HEK293T (cell line): ENCODE data around the gene MID1.

ENCODE experiments used
- CTCF ChIA-PET: fragments of 350-600 bp; formaldehyde crosslinking; extraction: SDS; loops from one replicate; lab custom pipeline; 2021; ENCODE audit warnings: antibody characterized with exemption, inconsistent platforms; lab: Yijun Ruan, JAX
- POLR2A ChIA-PET: fragments of 350-600 bp; formaldehyde crosslinking; extraction: SDS; loops from one replicate; lab custom pipeline; 2020; ENCODE audit warnings: antibody characterized with exemption, inconsistent platforms; lab: Yijun Ruan, JAX
- DNase-seq: peaks from one replicate; pipeline ENCODE4 v3.0.0; 2012; ENCODE audit warnings: mixed read lengths; ENCODE audit errors: extremely low spot score
- ARNT ChIP-seq: fragments of 450-650 bp; IDR thresholded peaks from 2 replicates; pipeline ENCODE4 v1.6.1; 2017; ENCODE audit warnings: mild to moderate bottlenecking
- BHLHE40 ChIP-seq: fragments of 450-650 bp; IDR thresholded peaks from 2 replicates; pipeline ENCODE4 v1.6.1; 2016; ENCODE audit warnings: mild to moderate bottlenecking, moderate library complexity, borderline replicate concordance
- CTBP1 ChIP-seq: fragments of 450-650 bp; IDR thresholded peaks from 2 replicates; pipeline ENCODE4 v1.6.1; 2016; ENCODE audit warnings: borderline replicate concordance
- ELF4 ChIP-seq: fragments of 450-650 bp; IDR thresholded peaks from 2 replicates; pipeline ENCODE4 v1.6.1; 2017; ENCODE audit warnings: antibody characterized with exemption
- FOXA1 ChIP-seq: fragments of 450-650 bp; IDR thresholded peaks from 2 replicates; pipeline ENCODE4 v1.6.1; 2016; ENCODE audit warnings: mild to moderate bottlenecking
- FOXK2 ChIP-seq: fragments of 450-650 bp; IDR thresholded peaks from 2 replicates; pipeline ENCODE4 v1.6.1; 2016; ENCODE audit warnings: mild to moderate bottlenecking
- FOXM1 ChIP-seq: fragments of 450-650 bp; IDR thresholded peaks from 2 replicates; pipeline ENCODE4 v1.6.1; 2017; ENCODE audit warnings: mild to moderate bottlenecking, borderline replicate concordance
- HDGF ChIP-seq: fragments of 450-650 bp; IDR thresholded peaks from 2 replicates; pipeline ENCODE4 v1.6.1; 2017; ENCODE audit warnings: antibody characterized with exemption, borderline replicate concordance
- L3MBTL2 ChIP-seq: fragments of 450-650 bp; conservative IDR thresholded peaks from 2 replicates; pipeline ENCODE4 v1.6.1; 2016; ENCODE audit warnings: mild to moderate bottlenecking
- LEF1 ChIP-seq: fragments of 450-650 bp; IDR thresholded peaks from 2 replicates; pipeline ENCODE4 v1.6.1; 2017; ENCODE audit warnings: mild to moderate bottlenecking, borderline replicate concordance
- NFRKB ChIP-seq: fragments of 450-650 bp; IDR thresholded peaks from 2 replicates; pipeline ENCODE4 v1.6.1; 2016; ENCODE audit warnings: mild to moderate bottlenecking, moderate library complexity
- PKNOX1 ChIP-seq: fragments of 450-650 bp; IDR thresholded peaks from 2 replicates; pipeline ENCODE4 v1.6.1; 2016
- SP1 ChIP-seq: fragments of 450-650 bp; IDR thresholded peaks from 2 replicates; pipeline ENCODE4 v1.6.1; 2017
- SUZ12 ChIP-seq: fragments of 450-650 bp; IDR thresholded peaks from 2 replicates; pipeline ENCODE4 v1.6.1; 2016; ENCODE audit warnings: mild to moderate bottlenecking
- TARDBP ChIP-seq: fragments of 450-650 bp; IDR thresholded peaks from 2 replicates; pipeline ENCODE4 v1.6.1; 2016
- ZNF384 ChIP-seq: fragments of 450-650 bp; IDR thresholded peaks from 2 replicates; pipeline ENCODE4 v1.6.1; 2016

The MID1 gene

GRCh38 chrX:10414156-10414824 is 206.1 kb downstream of the MID1 start:
- ChIA-PET POLR2A (no interaction called here), CTCF (interaction anchor here (0.6 to 0.9 kb wide), 2 partner anchors 13 to 1236 kb away, joined by 4 to 7 read pairs; no protein-coding TSS in a partner anchor)
- TF ChIP-seq PKNOX1 = no peak
- TF ChIP-seq FOXA1 = no peak
- no peak for TF ChIP-seq ELF4
- DNase-seq = no peak

GRCh38 chrX:10404436-10404835 is 215.9 kb downstream of the MID1 start:
- TF ChIP-seq CTBP1 (no peak), FOXK2 (no peak), TARDBP (no peak), ELF4 (no peak), L3MBTL2 (no peak), SUZ12 (no peak), FOXM1 (no peak), ARNT (no peak), PKNOX1 (no peak), ZNF384 (no peak), HDGF (no peak), NFRKB (no peak), SP1 (no peak), FOXA1 (no peak)
- ChIA-PET CTCF (no interaction called here), POLR2A (no interaction called here)
- no peak for DNase-seq

GRCh38 chrX:10401239-10401638 is 219.1 kb downstream of the MID1 start:
- POLR2A ChIA-PET = no interaction called here
- DNase-seq = no peak
- CTCF ChIA-PET = no interaction called here
- no peak for TF ChIP-seq FOXK2
- no peak for TF ChIP-seq ELF4
- TF ChIP-seq SP1 = no peak
- no peak for TF ChIP-seq HDGF
- TF ChIP-seq CTBP1 = no peak
- no peak for TF ChIP-seq FOXM1
- no peak for TF ChIP-seq NFRKB
- no peak for TF ChIP-seq ZNF384
- no peak for TF ChIP-seq LEF1
- no peak for TF ChIP-seq L3MBTL2

- TF ChIP-seq FOXM1 (no peak), FOXA1 (no peak), CTBP1 (no peak), SP1 (no peak), ARNT (no peak), PKNOX1 (no peak), TARDBP (no peak), SUZ12 (no peak), ZNF384 (no peak), NFRKB (no peak), L3MBTL2 (no peak), BHLHE40 (no peak), ELF4 (no peak), LEF1 (no peak), FOXK2 (no peak), HDGF (no peak)
- no peak for DNase-seq
- CTCF ChIA-PET = no interaction called here
- POLR2A ChIA-PET = no interaction called here
These were observed 221.2 kb downstream of the MID1 start for GRCh38 chrX:10399043-10399741.

GRCh38 chrX:10398215-10398614 is 222.2 kb downstream of the MID1 start:
- ChIA-PET POLR2A (no interaction called here), CTCF (no interaction called here)
- no peak for TF ChIP-seq SP1
- no peak for DNase-seq

- CTCF ChIA-PET = no interaction called here
These were observed 223.0 kb downstream of the MID1 start for GRCh38 chrX:10397349-10397748.

GRCh38 chrX:10395643-10396042 is 224.7 kb downstream of the MID1 start:
- no peak for TF ChIP-seq ZNF384
- no peak for TF ChIP-seq SUZ12
- no peak for TF ChIP-seq HDGF
- POLR2A ChIA-PET = no interaction called here
- no peak for DNase-seq
- CTCF ChIA-PET = no interaction called here

More at GRCh38 chrX:10397349-10397748, 223.0 kb downstream of the MID1 start:
- TF ChIP-seq TARDBP (no peak), ZNF384 (no peak), ELF4 (no peak)
- POLR2A ChIA-PET = no interaction called here
- no peak for DNase-seq
